Transverse colon (tissue), 4 donors: Measurements from ENCODE around the gene CATSPERE. TPM values are rescaled to one million over a fixed set of nuclear protein-coding genes. Genes with fewer than 3 reads are reported as not detected.

ENCODE experiments used
- DNase-seq: peaks from one replicate; pipeline ENCODE4 v3.0.0-alpha.2; 2019
- H3K27ac ChIP-seq, 4 donors: fragments of 200-600 bp; sonication (generic); 2 replicates each; pipeline ENCODE4 v1.5.1; 2016 to 2018; ENCODE audit warnings: inconsistent platforms in 4 of 4
- H3K27me3 ChIP-seq: fragments of 200-600 bp; sonication (generic); 2 replicates; pipeline ENCODE4 v1.5.1; 2017; ENCODE audit warnings: inconsistent platforms
- H3K36me3 ChIP-seq, 4 donors: fragments of 200-600 bp; sonication (generic); 2 replicates each; pipeline ENCODE4 v1.5.1; 2017 to 2019; ENCODE audit warnings: inconsistent platforms in 4 of 4
- H3K4me1 ChIP-seq, 4 donors: fragments of 200-600 bp; sonication (generic); 2 replicates each; pipeline ENCODE4 v1.5.1; 2017 to 2020; ENCODE audit warnings: inconsistent platforms in 4 of 4
- H3K4me3 ChIP-seq, 4 donors: fragments of 200-600 bp; sonication (generic); 1 replicate in 1 of 4; 2 replicates in 3 of 4; pipeline versions ENCODE4 v1.5.1 to v1.6.1; 2017 to 2019; ENCODE audit warnings: inconsistent platforms in 4 of 4
- H3K9me3 ChIP-seq, 2 donors: fragments of 200-600 bp; sonication (generic); 2 replicates each; pipeline ENCODE4 v1.5.1; 2017 to 2019; ENCODE audit warnings: inconsistent platforms in 2 of 2
- CTCF ChIP-seq, 5 experiments: fragments of 200-600 bp in 3 of 5; fragments of 450-650 bp in 2 of 5; sonication (generic) in 3 of 5; IDR thresholded peaks; 1 replicate in 2 of 5; 2 replicates in 3 of 5; pipeline ENCODE4 v1.5.1; 2016 to 2017; ENCODE audit warnings: antibody characterized with exemption in 5 of 5, inconsistent platforms in 3 of 5, mild to moderate bottlenecking in 2 of 5, moderate library complexity in 1 of 5
- EP300 ChIP-seq: sonication (generic); formaldehyde crosslinking; IDR thresholded peaks from one replicate; pipeline ENCODE4 v1.6.1; 2017; ENCODE audit warnings: antibody characterized with exemption, low read depth
- POLR2A ChIP-seq: fragments of 450-650 bp; IDR thresholded peaks from one replicate; pipeline ENCODE4 v1.6.1; 2016; ENCODE audit warnings: antibody characterized with exemption, mild to moderate bottlenecking, moderate library complexity
- POLR2AphosphoS5 ChIP-seq, 3 donors: sonication (generic); formaldehyde crosslinking; IDR thresholded peaks; one replicate each; pipeline ENCODE4 v1.6.1; 2016; ENCODE audit warnings: antibody characterized with exemption in 3 of 3
- WGBS, 2 donors: methylation state at CpG; one replicate each; pipeline ENCODE4 v1.1.5; 2018; ENCODE audit warnings: low coverage in 1 of 2; 5-methylcytosine and 5-hydroxymethylcytosine counted together
- in situ Hi-C, 4 donors: fragments of 200-750 bp; cut with MboI; loops; one replicate each; pipeline versions ENCODE4 v1.15.0 to v1.15.1; 2017; ENCODE audit warnings: low sequenced_read_pairs in 3 of 4, low pct_ligation_motif_present in 1 of 4, low pct_unique_long_range_greater_than_20kb in 1 of 4
- intact Hi-C: fragments of 100-400 bp; cut with DNase I; formaldehyde crosslinking; loops from one replicate; pipeline ENCODE4 v1.15.1; 2023; ENCODE audit warnings: low total_unique reads
- total RNA-seq, 4 donors: library from RNA; depleted of rRNA; stranded (reverse); fragments of >200 nt; gene quantifications; one replicate each; pipeline ENCODE4 v1.1.0, GENCODE V29; 2016

Gene CATSPERE
- total RNA-seq: 1 to 10 TPM in 1 of 4 donors, under 1 TPM in 1, not detected in 2; 0.55 to 2.7 TPM

GRCh38 chr1:244461245-244462071 is at the start of gene CATSPERE:
Gene CATSPERE, plus strand, starts transcription at chr1:244461273. Its CDS starts 157 bp downstream, at chr1:244461430.
- no peaks in the 10 kb centered on the region for H3K27me3 ChIP-seq
- H3K4me1 ChIP-seq: peaks cover 0 to 14% (median 6%) of the 10 kb centered on the region in 4 donors
- in situ Hi-C loops (loop anchor here in 1 of 4 donors (25.0 kb wide), 1 partner anchor 399 kb away; the partner anchor contains the start of gene ZBTB18), intact Hi-C loops (no loop called here)
- H3K36me3 ChIP-seq: no peaks in the 10 kb centered on the region
- peak within 1 kb of the TSS; percentile 41 to 73 (median 49) for H3K4me3 ChIP-seq
- 10 to 19% methylated on average over 13 to 47 of the region's 61 CpGs for WGBS, 2 donors
- H3K9me3 ChIP-seq: no peaks in the 10 kb centered on the region
- peak; percentile 91 for DNase-seq
- peak within 1 kb of the TSS; percentile 88 to 92 (median 90) for H3K27ac ChIP-seq
- no peak for TF ChIP-seq EP300
- TF ChIP-seq POLR2AphosphoS5 (IDR thresholded peaks at IDR 0.05): peak; percentile 60 to 82 (median 81)
- TF ChIP-seq POLR2A: peak; percentile 88
- no peak for TF ChIP-seq CTCF (IDR thresholded peaks at IDR 0.05)

- no peak overlapping the region for H3K4me3 ChIP-seq
- TF ChIP-seq POLR2A: no peak
- no peak for TF ChIP-seq POLR2AphosphoS5 (IDR thresholded peaks at IDR 0.05)
- TF ChIP-seq CTCF (IDR thresholded peaks at IDR 0.05): no peak
- TF ChIP-seq EP300: no peak
- no peaks in the 10 kb centered on the region for H3K27me3 ChIP-seq
- no peaks in the 10 kb centered on the region for H3K9me3 ChIP-seq
- in situ Hi-C loops (no loop called here), intact Hi-C loops (no loop called here)
- 96 to 100% methylated on average over 5 of the region's 5 CpGs for WGBS, 2 donors
- peaks cover 0 to 65% (median 22%) of the 10 kb centered on the region in 4 donors for H3K36me3 ChIP-seq
- no peak overlapping the region for H3K27ac ChIP-seq
- no peak for DNase-seq
- no peaks in the 10 kb centered on the region for H3K4me1 ChIP-seq
Observed at GRCh38 chr1:244412176-244412575, 48.9 kb upstream of the CATSPERE start.

- H3K27ac ChIP-seq: no peak overlapping the region
- no peaks in the 10 kb centered on the region for H3K4me1 ChIP-seq
- in situ Hi-C loops: no loop called here
- H3K9me3 ChIP-seq: no peaks in the 10 kb centered on the region
- no peak overlapping the region for H3K4me3 ChIP-seq
- no peak for DNase-seq
- WGBS, 2 donors: 94 to 95% methylated on average over 3 of the region's 3 CpGs
- H3K36me3 ChIP-seq: peaks cover 0 to 67% (median 30%) of the 10 kb centered on the region in 4 donors
- no peaks in the 10 kb centered on the region for H3K27me3 ChIP-seq
- intact Hi-C loops: no loop called here
- no peak for TF ChIP-seq POLR2AphosphoS5 (IDR thresholded peaks at IDR 0.05)
Observed at GRCh38 chr1:244413736-244414135, 47.3 kb upstream of the CATSPERE start.

- TF ChIP-seq CTCF (IDR thresholded peaks at IDR 0.05) (no peak), POLR2A (no peak), POLR2AphosphoS5 (IDR thresholded peaks at IDR 0.05) (no peak), EP300 (no peak)
- no peak for DNase-seq
- Histone ChIP-seq H3K4me1 (no peaks in the 10 kb centered on the region), H3K27me3 (no peaks in the 10 kb centered on the region), H3K4me3 (no peak overlapping the region), H3K9me3 (no peaks in the 10 kb centered on the region), H3K36me3 (peaks cover 0 to 71% (median 30%) of the 10 kb centered on the region in 4 donors), H3K27ac (no peak overlapping the region)
- in situ Hi-C loops: no loop called here
- intact Hi-C loops: no loop called here
- 89% methylated on average over 1 of the region's 1 CpG; no CpG with 5 or more reads in 1 of the 2 donors for WGBS, 2 donors
Observed at GRCh38 chr1:244414543-244414942, 46.5 kb upstream of the CATSPERE start.
